Stimulated activated CD8-positive, alpha-beta memory T cell treated with anti-CD3 and anti-CD28 coated beads, Interleukin-12 subunit alpha, Interleukin-12 subunit beta, amount 100 ng/mL, for 1 hour (primary cell): ENCODE measurements around the gene CNKSR3.

Experiments
- DNase-seq: peaks from one replicate; pipeline ENCODE4 v3.0.0-alpha.2; 2020; ENCODE audit warnings: low read depth

The CNKSR3 gene

DNA sequence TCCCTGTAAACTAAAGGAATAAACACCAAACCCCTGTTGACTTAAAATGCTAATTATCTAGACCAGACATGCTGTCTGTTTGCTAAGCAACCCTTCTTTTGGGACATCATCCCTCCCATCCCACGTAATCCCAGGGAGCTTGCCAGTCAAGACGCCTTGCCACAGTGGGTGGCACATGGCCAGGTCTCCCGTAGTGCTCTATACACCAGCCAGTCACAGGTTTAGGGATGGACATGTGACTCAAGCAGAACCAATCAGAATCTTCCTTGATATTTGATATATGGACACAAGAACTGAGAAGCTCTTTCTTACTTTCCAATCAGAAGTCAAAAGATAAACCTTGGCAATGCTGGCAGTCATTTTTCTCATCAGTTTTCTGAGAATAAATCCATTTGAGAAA is 60.0 kb downstream of the CNKSR3 start:
- DNase-seq = no peak

DNA sequence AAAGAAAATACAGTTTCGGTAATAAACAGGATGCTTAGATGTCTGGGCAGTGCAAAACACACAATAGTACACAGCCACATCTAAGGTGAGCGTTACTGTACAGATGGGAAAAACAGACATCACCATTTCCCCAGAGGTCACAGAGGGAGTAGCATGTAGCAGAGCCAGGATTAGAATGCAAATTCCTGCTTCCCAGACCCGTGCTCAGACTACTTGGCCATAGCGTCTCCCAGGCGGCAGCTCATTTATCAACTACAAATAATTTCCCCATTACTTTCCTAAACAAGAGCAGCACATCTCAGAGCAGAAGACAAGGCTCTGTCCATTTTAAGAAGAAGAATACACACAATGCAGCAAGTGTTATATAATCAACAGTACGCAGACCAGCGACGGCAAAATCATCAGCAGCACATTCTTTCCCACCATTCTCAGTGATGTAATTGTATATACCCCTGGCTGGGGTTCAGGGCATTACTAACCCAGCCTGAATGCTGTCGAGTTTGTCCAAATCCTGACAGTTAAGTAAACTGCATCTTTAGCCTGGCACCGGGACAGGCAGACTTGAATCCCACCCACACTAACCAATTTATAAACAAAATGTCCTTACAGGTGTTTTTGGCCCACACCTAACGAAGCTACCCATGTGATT is 61.9 kb downstream of the CNKSR3 start:
- no peak for DNase-seq

DNA sequence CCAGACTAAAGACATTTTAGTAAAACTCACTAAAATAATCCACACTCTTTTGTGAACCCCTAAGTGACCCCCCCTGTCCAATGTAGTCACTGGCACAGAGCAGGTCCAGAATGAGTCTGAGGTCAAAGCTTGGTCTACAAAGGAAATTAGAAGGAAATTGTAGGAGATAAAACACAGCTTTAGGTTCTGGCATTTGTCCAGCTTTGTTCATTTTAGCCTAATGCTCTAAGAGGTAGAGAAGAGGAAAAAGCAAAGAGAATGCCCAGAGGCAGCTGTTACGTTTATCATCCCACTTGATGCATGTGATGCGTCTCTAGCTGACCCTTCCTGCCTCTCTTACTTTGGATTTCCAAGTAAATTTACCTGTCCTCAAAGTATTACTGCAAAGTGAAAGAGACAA is 62.5 kb downstream of the CNKSR3 start:
- DNase-seq = no peak

DNA sequence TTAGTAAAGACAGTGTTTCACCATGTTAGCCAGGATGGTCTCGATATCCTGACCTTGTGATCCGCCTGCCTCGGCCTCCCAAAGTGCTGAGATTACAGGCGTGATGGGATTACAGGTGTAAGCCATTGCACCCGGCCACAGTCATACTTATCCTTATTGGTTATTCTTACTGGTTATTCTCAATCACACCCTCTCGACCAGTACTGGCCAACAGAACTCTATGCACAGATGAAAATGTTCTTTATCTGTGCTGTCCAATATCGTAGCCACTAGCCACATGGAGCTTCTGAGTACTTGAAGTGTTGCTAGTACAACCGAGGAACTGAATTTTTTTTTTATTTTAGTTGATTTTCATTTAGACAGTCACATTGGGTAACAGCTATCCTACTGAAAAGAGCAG is 63.5 kb downstream of the CNKSR3 start:
- no peak for DNase-seq

DNA sequence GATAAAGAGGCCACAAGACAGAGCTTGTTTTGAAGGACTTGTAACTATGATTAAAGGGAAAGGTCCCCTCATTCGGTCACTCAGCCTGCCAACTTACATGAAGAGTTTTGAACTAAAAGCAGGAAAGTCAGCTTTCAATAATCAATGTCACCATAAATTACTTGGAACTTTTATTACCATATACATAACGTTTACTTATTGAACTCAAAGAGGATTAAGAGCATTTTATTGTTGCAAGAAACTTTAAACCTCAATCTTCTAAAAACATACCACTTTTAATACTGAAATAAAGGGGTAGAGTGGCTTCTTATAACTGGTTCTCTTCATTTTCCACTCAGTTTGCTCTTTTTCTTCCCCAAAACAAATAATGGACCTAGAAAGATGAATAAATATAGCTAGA is 65.1 kb downstream of the CNKSR3 start:
- DNase-seq = no peak

DNA sequence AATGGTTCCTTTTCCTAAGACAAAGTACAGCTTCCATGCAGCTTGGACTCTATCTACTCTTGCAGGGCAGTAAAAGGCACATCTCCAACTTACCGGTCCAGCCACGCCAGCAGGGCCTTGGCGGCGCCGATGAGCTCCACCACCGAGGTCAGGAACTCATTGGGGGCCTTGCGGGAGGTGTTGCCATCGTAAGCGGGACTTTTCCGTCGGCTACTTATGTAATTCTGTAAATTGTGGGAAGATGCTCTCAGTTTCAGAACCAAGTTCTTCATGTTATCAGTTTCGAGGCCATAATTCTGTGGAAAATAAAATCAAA is 68.5 kb downstream of the CNKSR3 start:
- DNase-seq = no peak

DNA sequence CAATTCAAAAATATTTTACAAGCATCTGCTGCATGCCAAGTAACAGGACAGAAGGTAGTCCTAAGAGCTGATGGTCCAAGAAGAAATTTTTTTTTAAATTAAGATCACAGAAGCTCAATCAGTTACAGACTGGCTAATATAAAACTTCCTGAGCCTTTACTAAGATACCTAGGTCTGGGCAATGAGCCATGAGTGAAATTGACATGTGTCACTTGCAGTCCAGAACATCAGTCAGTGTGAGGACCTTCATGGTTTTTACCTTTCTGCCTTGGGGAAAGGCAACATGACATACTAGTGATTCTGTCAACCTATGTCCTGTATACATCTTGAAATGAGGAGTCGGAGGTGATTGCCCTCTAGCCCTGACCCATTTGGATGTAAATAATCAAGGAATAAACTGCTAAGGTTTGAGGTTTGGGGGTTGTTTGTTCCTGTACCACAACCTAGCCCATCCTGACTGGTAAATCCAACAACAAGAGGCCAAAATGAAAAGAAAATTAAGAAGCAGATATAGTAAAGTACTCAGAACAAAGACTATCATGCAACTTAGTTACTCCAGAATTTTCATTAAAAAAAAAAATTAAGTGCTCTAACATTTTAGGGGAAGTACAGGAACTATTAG is 70.0 kb downstream of the CNKSR3 start:
- DNase-seq = no peak

DNA sequence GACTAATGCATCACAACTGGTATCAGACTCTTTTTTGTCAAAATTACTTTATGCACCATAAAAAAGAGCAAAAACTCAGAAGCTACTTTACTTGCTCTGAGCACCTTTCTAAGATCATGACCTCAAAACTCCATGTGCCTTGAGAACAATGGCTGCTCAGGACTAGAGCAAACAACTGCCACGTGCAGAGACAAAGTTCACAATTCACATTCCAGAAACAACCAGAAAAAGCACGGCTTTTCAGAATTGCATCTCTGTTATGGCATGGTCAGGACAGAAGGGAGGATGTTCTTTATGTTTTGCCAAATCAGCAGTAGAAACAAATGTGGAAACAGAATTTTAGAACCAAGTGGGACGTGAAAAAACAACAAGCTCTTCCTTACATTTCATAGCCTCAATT is 70.5 kb downstream of the CNKSR3 start:
- DNase-seq = no peak

DNA sequence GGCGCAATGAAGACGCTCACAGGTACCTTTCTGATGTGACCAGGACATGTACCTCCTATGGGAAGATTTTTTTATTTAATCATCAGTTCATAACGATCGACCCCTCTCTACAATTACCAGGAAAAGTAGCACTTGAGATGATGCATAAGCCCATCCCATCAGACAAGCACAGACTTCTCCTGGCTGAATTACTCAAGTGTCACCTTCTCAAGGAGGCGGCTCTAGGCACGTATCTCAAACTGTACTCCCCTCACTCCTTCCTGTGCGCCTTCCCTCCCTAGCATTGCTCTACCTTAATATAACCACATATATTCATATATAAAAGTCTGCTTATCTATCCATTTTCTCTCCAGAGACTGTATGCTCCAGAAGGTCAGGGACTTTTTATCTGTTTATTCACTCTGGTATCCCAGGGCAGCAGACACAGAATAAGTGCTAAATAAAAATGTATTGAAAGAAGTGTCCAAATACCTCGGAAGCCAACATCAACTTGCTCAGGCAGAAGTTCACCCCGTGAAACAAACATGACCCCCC is 71.5 kb downstream of the CNKSR3 start:
- no peak for DNase-seq

DNA sequence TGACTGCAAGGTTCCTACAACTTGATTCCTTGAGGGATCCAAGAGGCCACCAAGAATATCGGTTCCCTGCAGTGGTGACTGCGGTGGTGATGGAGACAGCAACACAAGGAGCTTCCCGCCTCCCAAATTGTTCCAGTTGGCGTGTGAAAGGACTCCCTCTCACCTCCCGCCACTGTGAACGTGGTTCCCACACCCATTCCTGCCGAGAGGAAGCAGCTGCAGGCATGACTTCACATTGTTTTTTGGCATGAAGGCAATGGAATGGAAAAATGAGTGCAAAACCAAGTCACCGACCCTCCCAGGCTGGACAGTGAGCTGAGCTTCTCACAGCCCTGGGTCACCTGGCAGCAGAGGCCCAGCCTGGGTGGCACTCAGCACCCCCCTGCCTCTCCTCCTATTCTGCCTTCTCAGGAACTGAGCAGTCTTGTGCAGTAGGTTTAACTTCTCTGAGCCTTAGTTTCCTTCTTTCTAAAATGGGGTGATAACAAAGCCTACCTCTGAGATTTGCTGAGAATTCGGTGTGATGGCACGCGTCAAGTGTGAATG is 75.0 kb downstream of the CNKSR3 start:
- DNase-seq = no peak

DNA sequence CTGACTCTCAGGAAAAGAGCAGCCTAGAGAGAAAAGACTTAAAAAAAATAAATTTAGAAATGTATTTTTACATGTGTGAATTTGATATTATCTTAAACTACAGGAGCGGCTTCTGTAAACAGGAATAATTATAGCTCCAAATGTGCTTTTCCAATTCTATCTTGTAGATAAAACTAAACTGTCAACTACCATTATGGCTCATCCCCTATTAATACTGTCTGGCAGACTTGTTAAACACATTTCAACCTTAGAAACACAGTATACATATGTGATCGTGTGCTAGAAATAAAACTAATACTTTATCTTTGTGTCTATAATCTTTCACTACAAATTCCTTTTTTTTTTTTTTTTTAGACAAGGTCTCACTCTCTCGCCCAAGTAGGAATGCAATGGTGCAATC is 75.8 kb downstream of the CNKSR3 start:
- no peak for DNase-seq

DNA sequence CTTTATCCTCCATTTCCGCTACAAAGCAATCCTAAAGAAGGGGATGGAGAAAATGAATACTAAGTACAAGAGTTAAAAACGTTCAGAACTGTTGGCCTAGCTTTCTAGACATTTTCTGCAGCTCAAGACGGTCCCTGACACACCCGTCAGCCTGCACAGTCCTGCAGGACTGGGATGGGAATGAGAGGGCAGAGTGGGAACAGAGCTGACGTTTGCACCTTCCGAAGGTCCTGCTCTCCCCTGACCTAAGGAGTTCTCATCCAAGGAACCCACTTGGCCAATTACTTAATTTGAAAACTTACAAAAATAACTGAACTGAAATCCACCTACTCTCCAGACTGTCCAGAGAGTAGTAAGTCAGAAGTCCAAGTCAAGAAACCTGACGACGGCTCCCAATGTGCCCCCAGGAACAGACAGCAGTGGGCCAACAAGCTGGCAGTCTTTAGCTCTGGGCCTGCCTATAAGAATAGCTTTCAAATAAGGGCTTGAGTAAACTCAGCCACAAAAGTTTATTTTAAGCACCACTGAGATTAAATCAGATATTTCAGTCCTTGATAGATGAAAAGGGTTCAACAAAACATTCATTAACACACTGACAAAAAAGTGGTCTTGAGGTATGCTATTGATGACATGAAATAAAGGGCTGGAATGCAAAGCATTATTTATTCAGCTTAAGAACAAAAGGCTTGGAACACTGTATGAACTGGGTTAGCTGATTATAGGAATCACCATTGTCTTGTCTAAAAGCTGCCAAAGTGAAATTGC is 76.8 kb downstream of the CNKSR3 start:
- no peak for DNase-seq

DNA sequence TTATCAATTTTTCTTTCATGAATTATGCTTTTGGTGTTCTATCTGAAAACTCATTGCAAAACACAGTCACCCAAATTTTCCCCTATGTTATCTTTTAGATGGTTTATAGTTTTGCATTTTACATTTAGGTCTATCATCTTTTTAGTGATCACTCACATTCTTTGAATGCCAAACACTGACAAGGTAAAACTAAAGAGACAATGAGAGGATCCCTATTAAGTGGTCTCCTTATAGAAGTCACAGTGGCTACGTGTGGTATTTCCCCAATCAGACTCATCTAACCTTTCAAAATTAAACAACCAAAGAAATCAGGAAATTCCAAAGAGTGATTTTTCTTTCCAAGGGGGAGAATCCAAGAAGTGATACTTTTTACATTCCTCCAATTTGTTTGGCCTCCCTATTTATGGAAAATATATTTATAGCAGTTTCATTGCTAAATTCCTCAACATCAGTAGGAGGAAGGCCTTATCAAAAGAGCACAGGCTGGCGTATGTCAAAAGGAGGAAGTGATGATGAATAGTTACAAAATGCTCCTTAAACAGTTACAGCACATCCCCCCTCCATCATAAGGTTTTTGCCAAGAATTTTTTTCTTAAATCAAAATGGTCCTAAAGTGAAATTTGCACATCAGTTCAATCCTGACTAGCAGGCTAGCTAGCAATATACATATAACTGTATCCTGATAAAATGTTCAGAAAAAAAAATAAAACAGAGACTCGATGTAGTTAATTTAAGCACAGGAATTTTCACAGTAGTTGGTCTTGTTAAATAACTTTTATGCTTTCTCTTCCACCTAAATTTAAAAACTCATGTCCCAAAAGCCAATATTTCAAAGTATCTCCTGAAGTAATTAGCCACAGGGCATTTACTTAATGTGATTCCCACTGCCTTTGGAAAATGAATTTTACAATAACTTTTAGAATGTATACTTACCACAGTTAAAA is 77.7 kb downstream of the CNKSR3 start:
- DNase-seq = no peak

DNA sequence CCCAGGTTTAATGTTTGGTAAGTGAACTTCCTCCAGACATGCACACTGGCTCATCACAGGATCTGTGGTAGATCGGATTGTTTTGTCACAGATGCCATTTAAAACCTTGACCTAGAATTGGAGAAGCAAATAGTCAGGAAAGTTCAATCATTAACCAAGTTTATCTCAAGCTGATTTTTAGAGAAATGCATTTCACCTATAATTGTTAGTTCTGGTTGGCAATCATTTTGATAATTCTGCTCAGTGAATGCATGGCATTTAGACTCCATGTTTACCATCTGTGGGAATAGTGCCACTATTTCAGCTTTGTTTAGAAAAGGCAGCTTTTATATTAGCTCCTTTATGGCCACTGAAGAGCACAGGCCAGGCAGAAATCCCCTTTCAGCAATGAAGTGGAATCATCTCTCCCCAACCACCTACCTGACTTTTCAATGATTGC is 80.0 kb downstream of the CNKSR3 start:
- no peak for DNase-seq

DNA sequence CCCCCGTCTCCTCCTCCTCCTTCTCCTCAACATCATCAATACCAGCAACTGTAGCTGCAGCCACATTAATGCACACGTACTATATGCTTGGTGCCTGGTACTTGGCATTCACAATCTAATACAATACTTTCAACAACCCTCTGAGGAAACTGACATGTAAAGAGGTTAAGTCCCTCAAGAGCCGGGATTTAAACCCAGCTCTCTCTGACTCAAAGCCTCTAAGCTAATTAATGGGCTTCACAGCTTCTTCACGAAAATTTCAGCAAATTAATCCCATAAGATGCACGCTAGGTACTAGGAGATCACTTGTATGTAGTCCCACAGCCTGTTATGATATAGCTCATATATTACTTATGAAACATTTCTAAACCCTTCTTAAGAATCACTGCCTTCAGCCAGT is 80.8 kb downstream of the CNKSR3 start:
- DNase-seq = no peak

DNA sequence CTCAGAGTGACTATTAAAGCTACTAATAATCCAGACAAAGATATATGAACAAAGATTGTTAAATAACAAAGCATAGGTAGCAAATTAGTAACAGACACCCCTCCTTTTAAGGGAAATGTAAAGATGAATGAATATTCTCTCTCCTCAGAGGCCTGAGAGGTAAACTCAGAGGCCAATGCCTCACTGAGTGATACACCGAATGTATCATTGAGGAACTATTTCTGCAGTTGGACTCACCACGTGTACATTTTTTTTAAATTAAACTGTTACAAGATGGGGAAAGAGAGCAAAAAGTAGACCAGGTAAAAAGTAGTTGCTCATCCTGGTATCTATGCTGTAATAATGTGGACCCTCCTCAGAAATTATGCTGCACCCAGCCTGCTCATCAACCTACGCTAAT is 81.6 kb downstream of the CNKSR3 start:
- no peak for DNase-seq

DNA sequence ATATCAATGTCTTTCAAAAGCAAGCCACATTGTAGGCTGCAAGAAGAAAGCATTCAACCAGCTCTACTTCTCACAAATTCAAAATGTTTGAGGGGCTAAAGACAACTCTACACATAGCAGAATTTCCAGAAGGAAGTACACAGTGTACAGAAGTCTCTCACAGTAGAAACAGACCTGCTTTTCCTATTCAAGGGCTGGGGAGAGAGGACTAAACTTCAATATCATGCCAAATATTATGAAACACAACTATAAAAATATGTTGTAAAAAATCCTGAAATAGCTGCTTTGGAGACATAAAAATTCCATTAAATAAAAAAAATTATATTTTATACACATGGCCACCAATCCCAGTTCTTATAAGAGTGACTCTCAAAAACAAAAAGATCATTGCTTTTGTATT is 83.0 kb downstream of the CNKSR3 start:
- no peak for DNase-seq

DNA sequence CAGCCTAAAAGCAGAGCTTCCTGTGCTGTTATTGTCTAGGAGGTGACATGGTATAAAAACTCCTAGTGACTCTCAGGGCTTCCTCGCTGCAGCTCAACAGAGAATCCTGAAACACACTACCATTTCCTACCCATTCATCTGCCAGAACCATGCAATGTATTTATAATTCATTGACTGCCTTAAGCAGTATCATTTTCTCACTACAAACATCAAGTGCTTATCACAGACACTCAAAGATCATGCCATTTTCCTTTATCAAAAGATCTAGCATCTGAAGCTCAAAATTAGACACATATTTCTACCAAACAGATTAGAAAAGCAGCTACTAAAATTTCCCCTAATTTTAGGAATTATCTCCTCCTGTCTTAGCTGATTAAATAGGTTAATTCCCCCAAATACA is 83.5 kb downstream of the CNKSR3 start:
- no peak for DNase-seq

DNA sequence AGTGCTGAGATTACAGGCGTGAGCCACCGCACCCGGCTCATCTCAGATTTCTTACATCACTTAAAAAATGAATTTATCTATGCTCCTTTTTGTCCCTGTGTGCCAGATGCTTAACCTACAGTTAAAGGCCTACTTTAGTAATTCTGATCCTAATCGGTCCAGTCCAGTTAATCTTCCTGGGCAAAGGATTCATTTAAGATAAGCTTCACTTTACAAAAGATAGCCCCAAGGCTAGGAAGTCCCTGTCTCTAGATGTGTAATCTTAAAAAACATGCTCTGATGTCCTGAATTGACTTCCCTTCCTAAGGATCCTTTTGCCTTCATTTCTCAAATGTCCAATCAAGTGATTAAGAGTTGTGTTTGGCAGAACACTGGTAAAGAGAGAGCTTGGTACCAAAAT is 85.5 kb downstream of the CNKSR3 start:
- no peak for DNase-seq

DNA sequence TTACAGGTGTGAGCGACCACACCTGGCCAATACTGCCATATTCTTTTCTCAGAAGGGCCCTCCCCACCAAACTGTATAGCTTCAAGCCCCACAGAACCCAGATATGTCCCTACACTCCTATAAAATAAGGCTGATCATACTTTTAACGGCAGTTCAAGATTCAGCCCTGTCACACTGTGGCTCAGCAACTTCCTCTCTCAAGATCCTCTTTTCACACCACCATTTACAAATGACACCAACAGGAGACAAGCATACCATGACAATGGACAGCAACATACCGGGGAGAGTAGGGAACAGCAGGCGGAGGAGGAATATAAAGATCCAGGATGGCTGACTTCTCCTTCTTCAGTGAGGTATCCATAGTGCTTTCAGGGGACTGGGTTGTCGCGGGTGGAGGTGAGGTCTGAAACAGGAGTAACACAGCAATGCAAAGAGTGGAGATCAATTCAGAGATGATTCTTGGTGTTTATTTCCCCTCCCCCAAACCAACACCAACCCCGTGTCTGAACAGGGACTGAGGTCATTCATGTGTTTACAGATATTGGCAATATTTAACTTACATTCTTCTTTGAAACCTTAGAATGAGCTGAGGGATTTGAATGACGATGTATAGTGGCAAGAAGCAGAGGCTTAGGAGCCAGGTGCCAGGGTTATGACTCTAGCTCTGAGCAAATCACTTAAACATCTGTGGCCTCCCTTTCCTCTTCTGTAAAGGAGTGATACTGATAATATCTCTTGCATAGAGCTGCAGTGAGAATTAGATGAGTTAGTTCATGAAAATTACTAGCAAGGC is 96.3 kb downstream of the CNKSR3 start:
- no peak for DNase-seq
